GM12878 (cell line): ENCODE measurements around the gene TMEM40. TPM values are rescaled to one million over a fixed set of nuclear protein-coding genes. Genes with fewer than 3 reads are reported as not detected.

Experiments used
- IKZF2 ChIP-seq, 2 experiments: fragments of 450-650 bp; IDR thresholded peaks; 2 replicates each; pipeline ENCODE4 v1.6.1; 2017; ENCODE audit warnings: mild to moderate bottlenecking in 2 of 2, moderate library complexity in 2 of 2
- MTA2 ChIP-seq: fragments of 450-650 bp; IDR thresholded peaks from 2 replicates; pipeline ENCODE4 v1.6.1; 2016; ENCODE audit warnings: low read depth, mild to moderate bottlenecking, moderate library complexity
- PML ChIP-seq: IDR thresholded peaks from 2 replicates; pipeline ENCODE4 v1.6.1; 2012; ENCODE audit warnings: low read length, inconsistent platforms
- RAD51 ChIP-seq: fragments of 450-650 bp; IDR thresholded peaks from 2 replicates; pipeline ENCODE4 v1.6.1; 2016; ENCODE audit warnings: moderate library complexity, mild to moderate bottlenecking, inconsistent platforms
- RUNX3 ChIP-seq: IDR thresholded peaks from 2 replicates; pipeline ENCODE4 v1.6.1; 2012; ENCODE audit warnings: low read length, inconsistent platforms
- SPI1 ChIP-seq: IDR thresholded peaks from 2 replicates; pipeline ENCODE4 v1.6.1; 2011; ENCODE audit warnings: low read depth, mild to moderate bottlenecking, low read length, moderate library complexity, borderline replicate concordance; ENCODE audit not compliant: insufficient read depth
- polyA plus RNA-seq, 11 experiments: library from polyadenylated mRNA; depleted of rRNA in 4 of 11; unstranded in 6 of 11; stranded (reverse) in 5 of 11; fragments of >200 nt; fragmentation: Nextera tagmentation in 4 of 11; fragmentation: Illumina TruSeq in 1 of 11; extraction: Ambion mirVana in 4 of 11; extraction: Trizol in 1 of 11; gene quantifications; 1 replicate in 1 of 11; 2 replicates in 10 of 11; pipeline versions ENCODE4 v1.2.1 to v1.2.3, GENCODE V29; 2011 to 2016; ENCODE audit warnings: inconsistent platforms in 2 of 11, missing spikeins in 2 of 11, low read depth in 1 of 11
- total RNA-seq, 4 experiments: library from RNA; depleted of rRNA in 3 of 4; stranded (reverse); fragments of >200 nt in 3 of 4; fragmentation: Illumina TruSeq in 1 of 4; extraction: Trizol in 1 of 4; gene quantifications; 2 replicates each; pipeline versions ENCODE4 v1.2.1 to v1.2.3, GENCODE V29; 2013 to 2021
- TF ChIP-seq, protein P1 (sequence below): IDR thresholded peaks from 2 replicates; pipeline ENCODE4 v1.6.1; 2011; ENCODE audit warnings: mild to moderate bottlenecking, low read depth, low read length, moderate library complexity; ENCODE audit not compliant: insufficient replicate concordance
- TF ChIP-seq, protein P2 (sequence below), 3 experiments: IDR thresholded peaks in 2 of 3; conservative IDR thresholded peaks in 1 of 3; 2 replicates each; pipeline ENCODE4 v1.5.1; 2011; ENCODE audit warnings: low read depth in 3 of 3, low read length in 3 of 3, mild to moderate bottlenecking in 3 of 3, control low read depth in 2 of 3, moderate library complexity in 2 of 3, inconsistent platforms in 1 of 3, mixed read lengths in 1 of 3; ENCODE audit not compliant: control insufficient read depth in 2 of 3, insufficient read depth in 1 of 3; ENCODE audit errors: extremely low read depth in 1 of 3
- TF ChIP-seq, protein P3 (sequence below): fragments of 450-650 bp; IDR thresholded peaks from 2 replicates; pipeline ENCODE4 v1.6.1; 2017; ENCODE audit warnings: borderline replicate concordance
- TF ChIP-seq, protein P4 (sequence below): fragments of 450-650 bp; IDR thresholded peaks from 2 replicates; pipeline ENCODE4 v1.6.1; 2017; ENCODE audit warnings: antibody characterized with exemption, mild to moderate bottlenecking, moderate library complexity

The TMEM40 gene
- total and polyA plus RNA-seq, 10 of the 15 experiments (the other 5 are each of a cell fraction or from before 2014, with no cell fraction given): 0.10 to 0.46 (median 0.27) TPM; not detected in 3

DNA sequence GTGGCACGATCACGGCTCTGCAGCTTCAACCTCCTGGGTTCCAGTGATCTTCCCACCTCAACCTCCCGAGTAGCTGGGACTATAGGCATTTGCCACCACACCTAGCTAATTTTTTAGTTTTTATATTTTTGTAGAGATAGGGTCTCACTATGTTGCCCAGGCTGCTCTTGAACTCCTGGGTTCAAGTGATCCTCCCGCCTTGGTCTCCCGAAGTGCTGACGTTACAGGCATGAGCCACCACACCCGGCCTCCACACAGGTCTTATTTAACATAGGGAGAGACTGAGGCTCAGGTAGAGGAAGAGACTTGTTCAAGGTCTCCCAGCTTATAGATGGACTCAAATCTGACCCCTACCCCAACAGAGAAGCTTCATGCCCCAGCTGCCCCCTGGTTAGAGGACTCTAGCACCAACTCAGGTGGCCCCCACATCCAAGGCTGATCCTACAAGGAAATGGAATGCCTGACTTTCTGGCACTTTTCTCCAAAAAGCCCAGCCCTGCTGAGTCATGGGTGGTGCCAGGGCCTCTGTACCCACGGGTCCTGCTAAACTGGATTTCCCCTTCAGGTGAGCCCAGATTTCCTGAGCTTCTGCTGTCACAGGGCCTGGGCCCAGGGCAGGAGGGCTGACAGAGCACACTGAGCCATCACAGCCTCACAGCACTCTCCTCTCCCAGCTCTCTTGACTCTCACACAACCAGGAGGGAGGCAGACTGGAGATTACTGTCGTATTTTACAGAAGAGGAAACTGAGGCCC lies 5.6 kb downstream of the TMEM40 start (continued):
- TF ChIP-seq, protein P1, sequence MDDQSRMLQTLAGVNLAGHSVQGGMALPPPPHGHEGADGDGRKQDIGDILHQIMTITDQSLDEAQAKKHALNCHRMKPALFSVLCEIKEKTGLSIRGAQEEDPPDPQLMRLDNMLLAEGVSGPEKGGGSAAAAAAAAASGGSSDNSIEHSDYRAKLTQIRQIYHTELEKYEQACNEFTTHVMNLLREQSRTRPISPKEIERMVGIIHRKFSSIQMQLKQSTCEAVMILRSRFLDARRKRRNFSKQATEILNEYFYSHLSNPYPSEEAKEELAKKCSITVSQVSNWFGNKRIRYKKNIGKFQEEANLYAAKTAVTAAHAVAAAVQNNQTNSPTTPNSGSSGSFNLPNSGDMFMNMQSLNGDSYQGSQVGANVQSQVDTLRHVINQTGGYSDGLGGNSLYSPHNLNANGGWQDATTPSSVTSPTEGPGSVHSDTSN: no peak
- no peak for TF ChIP-seq MTA2
- TF ChIP-seq RAD51: no peak
- TF ChIP-seq, protein P2, sequence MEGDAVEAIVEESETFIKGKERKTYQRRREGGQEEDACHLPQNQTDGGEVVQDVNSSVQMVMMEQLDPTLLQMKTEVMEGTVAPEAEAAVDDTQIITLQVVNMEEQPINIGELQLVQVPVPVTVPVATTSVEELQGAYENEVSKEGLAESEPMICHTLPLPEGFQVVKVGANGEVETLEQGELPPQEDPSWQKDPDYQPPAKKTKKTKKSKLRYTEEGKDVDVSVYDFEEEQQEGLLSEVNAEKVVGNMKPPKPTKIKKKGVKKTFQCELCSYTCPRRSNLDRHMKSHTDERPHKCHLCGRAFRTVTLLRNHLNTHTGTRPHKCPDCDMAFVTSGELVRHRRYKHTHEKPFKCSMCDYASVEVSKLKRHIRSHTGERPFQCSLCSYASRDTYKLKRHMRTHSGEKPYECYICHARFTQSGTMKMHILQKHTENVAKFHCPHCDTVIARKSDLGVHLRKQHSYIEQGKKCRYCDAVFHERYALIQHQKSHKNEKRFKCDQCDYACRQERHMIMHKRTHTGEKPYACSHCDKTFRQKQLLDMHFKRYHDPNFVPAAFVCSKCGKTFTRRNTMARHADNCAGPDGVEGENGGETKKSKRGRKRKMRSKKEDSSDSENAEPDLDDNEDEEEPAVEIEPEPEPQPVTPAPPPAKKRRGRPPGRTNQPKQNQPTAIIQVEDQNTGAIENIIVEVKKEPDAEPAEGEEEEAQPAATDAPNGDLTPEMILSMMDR (IDR thresholded peaks at IDR 0.05 in 2 of 3, conservative IDR thresholded peaks at IDR 0.05 in 1 of 3; ENCODE audit: control insufficient read depth in 2 of 3, extremely low read depth in 1 of 3, insufficient read depth in 1 of 3, low read depth in 3 of 3, low read length in 3 of 3): no peak
- TF ChIP-seq, protein P3, sequence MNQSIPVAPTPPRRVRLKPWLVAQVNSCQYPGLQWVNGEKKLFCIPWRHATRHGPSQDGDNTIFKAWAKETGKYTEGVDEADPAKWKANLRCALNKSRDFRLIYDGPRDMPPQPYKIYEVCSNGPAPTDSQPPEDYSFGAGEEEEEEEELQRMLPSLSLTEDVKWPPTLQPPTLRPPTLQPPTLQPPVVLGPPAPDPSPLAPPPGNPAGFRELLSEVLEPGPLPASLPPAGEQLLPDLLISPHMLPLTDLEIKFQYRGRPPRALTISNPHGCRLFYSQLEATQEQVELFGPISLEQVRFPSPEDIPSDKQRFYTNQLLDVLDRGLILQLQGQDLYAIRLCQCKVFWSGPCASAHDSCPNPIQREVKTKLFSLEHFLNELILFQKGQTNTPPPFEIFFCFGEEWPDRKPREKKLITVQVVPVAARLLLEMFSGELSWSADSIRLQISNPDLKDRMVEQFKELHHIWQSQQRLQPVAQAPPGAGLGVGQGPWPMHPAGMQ: no peak
- TF ChIP-seq IKZF2 (IDR thresholded peaks at IDR 0.05): no peak
- TF ChIP-seq SPI1: no peak
- no peak for TF ChIP-seq RUNX3
- no peak for TF ChIP-seq PML
- TF ChIP-seq, protein P4, sequence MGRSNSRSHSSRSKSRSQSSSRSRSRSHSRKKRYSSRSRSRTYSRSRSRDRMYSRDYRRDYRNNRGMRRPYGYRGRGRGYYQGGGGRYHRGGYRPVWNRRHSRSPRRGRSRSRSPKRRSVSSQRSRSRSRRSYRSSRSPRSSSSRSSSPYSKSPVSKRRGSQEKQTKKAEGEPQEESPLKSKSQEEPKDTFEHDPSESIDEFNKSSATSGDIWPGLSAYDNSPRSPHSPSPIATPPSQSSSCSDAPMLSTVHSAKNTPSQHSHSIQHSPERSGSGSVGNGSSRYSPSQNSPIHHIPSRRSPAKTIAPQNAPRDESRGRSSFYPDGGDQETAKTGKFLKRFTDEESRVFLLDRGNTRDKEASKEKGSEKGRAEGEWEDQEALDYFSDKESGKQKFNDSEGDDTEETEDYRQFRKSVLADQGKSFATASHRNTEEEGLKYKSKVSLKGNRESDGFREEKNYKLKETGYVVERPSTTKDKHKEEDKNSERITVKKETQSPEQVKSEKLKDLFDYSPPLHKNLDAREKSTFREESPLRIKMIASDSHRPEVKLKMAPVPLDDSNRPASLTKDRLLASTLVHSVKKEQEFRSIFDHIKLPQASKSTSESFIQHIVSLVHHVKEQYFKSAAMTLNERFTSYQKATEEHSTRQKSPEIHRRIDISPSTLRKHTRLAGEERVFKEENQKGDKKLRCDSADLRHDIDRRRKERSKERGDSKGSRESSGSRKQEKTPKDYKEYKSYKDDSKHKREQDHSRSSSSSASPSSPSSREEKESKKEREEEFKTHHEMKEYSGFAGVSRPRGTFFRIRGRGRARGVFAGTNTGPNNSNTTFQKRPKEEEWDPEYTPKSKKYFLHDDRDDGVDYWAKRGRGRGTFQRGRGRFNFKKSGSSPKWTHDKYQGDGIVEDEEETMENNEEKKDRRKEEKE: no peak
